ENCODE measurements around the gene TNFSF9. TPM values are rescaled to one million over a fixed set of nuclear protein-coding genes. Genes with fewer than 3 reads are reported as not detected.
"Not testable (repeated sequence)": the region's sequence is repeated elsewhere in the genome, so short reads cannot be mapped to it uniquely, and the experiment has no call there.

TNFSF9 gene
- total RNA-seq, 3 donors from 2014 or later (not counting 1 experiment from before 2014, with no cell fraction given): 3.3 to 6.0 (median 5.6) TPM

GRCh38 chr19:6540918-6541689, 10.3 kb downstream of the TNFSF9 start:
- H3K9me3 Mint-ChIP-seq: no peaks in the 10 kb centered on the region
- H3K27me3 ChIP-seq (ENCODE audit: control insufficient read depth, insufficient read depth, low read length): no peaks in the 10 kb centered on the region
- peaks cover 26% of the 10 kb centered on the region for H3K4me1 ChIP-seq (ENCODE audit: control insufficient read depth, insufficient read depth, low read length)
- intact Hi-C loops (cut with micrococcal nuclease): no loop called here
- no peak overlapping the region for H3K27ac ChIP-seq (ENCODE audit: low read length)
- peaks cover 1 to 3% of the 10 kb centered on the region in 2 donors for H3K4me1 Mint-ChIP-seq
- TF ChIP-seq, protein P1, sequence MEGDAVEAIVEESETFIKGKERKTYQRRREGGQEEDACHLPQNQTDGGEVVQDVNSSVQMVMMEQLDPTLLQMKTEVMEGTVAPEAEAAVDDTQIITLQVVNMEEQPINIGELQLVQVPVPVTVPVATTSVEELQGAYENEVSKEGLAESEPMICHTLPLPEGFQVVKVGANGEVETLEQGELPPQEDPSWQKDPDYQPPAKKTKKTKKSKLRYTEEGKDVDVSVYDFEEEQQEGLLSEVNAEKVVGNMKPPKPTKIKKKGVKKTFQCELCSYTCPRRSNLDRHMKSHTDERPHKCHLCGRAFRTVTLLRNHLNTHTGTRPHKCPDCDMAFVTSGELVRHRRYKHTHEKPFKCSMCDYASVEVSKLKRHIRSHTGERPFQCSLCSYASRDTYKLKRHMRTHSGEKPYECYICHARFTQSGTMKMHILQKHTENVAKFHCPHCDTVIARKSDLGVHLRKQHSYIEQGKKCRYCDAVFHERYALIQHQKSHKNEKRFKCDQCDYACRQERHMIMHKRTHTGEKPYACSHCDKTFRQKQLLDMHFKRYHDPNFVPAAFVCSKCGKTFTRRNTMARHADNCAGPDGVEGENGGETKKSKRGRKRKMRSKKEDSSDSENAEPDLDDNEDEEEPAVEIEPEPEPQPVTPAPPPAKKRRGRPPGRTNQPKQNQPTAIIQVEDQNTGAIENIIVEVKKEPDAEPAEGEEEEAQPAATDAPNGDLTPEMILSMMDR (IDR thresholded peaks at IDR 0.05): no peak
- WGBS (ENCODE audit: insufficient coverage): 94% methylated on average over 11 of the region's 13 CpGs
- no peaks in the 10 kb centered on the region for H3K27me3 Mint-ChIP-seq (ENCODE audit: low read depth in 2 of 2)
- no peak for ATAC-seq
- no peaks in the 10 kb centered on the region for H3K9me3 ChIP-seq (ENCODE audit: control insufficient read depth, insufficient read depth, low read length)
- H3K4me3 ChIP-seq (ENCODE audit: low read length): no peak overlapping the region
- no peaks in the 10 kb centered on the region for H3K36me3 ChIP-seq (ENCODE audit: control insufficient read depth, insufficient read depth, low read length)
- no peak for DNase-seq
- no peak overlapping the region for H3K27ac Mint-ChIP-seq
- no peaks in the 10 kb centered on the region for H3K36me3 Mint-ChIP-seq
- no peak overlapping the region for H3K4me3 Mint-ChIP-seq

- H3K27me3 Mint-ChIP-seq (ENCODE audit: low read depth in 2 of 2): no peaks in the 10 kb centered on the region
Observed at GRCh38 chr19:6543866-6544347, 13.1 kb downstream of the TNFSF9 start.

DNA sequence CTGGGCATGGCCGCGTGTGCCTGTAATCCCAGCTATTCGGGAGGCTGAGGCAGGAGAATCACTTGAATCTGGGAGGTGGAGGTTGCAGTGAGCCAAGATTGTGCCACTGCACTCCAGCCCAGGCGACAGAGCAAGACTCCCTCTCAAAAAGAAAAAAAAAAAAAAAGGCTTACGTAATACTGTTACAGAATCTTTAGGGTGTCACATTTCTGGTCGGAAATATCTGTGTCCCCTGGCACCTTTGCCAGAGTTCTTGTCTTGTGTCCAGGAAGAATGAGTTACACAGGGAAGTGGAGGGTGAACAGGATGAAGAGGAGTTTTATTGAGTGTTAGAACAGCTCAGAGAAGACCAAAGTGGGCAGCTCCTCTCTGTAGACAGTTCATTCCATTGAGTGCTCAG, 19.9 kb downstream of the TNFSF9 start:
- H3K4me3 ChIP-seq (ENCODE audit: low read length); H3K27ac ChIP-seq (ENCODE audit: low read length); H3K36me3 ChIP-seq (ENCODE audit: control insufficient read depth, insufficient read depth, low read length); ATAC-seq; intact Hi-C loops (cut with micrococcal nuclease); H3K27ac Mint-ChIP-seq; H3K4me1 Mint-ChIP-seq; H3K27me3 Mint-ChIP-seq (ENCODE audit: low read depth in 2 of 2); H3K27me3 ChIP-seq (ENCODE audit: control insufficient read depth, insufficient read depth, low read length); DNase-seq; H3K9me3 ChIP-seq (ENCODE audit: control insufficient read depth, insufficient read depth, low read length); H3K4me3 Mint-ChIP-seq; H3K36me3 Mint-ChIP-seq; H3K9me3 Mint-ChIP-seq: not testable (repeated sequence)
- H3K4me1 ChIP-seq (ENCODE audit: control insufficient read depth, insufficient read depth, low read length): peaks cover 15% of the 10 kb centered on the region
- WGBS (ENCODE audit: insufficient coverage): 95% methylated on average over 6 of the region's 6 CpGs

More at GRCh38 chr19:6543866-6544347, 13.1 kb downstream of the TNFSF9 start:
- H3K4me3 ChIP-seq (ENCODE audit: low read length): no peak overlapping the region
- no peaks in the 10 kb centered on the region for H3K36me3 Mint-ChIP-seq
- no peaks in the 10 kb centered on the region for H3K36me3 ChIP-seq (ENCODE audit: control insufficient read depth, insufficient read depth, low read length)
- DNase-seq (peak in 1 of 2 donors; percentile 56), ATAC-seq (peak; percentile 26 to 75 (median 39))
- WGBS (ENCODE audit: insufficient coverage): 52% methylated on average over 11 of the region's 11 CpGs
- H3K4me1 ChIP-seq (ENCODE audit: control insufficient read depth, insufficient read depth, low read length): peaks cover 5% of the 10 kb centered on the region
- H3K9me3 Mint-ChIP-seq: no peaks in the 10 kb centered on the region
- H3K27ac Mint-ChIP-seq: peak overlapping the region in 1 of 2 donors; percentile 26
- no peaks in the 10 kb centered on the region for H3K9me3 ChIP-seq (ENCODE audit: control insufficient read depth, insufficient read depth, low read length)
- H3K4me3 Mint-ChIP-seq: peak overlapping the region; percentile 17
- TF ChIP-seq, protein P1 (IDR thresholded peaks at IDR 0.05): no peak
- intact Hi-C loops (cut with micrococcal nuclease): no loop called here
- H3K4me1 Mint-ChIP-seq: peaks cover 0 to 6% of the 10 kb centered on the region in 2 donors
- no peaks in the 10 kb centered on the region for H3K27me3 ChIP-seq (ENCODE audit: control insufficient read depth, insufficient read depth, low read length)
- H3K27ac ChIP-seq (ENCODE audit: low read length): no peak overlapping the region

GRCh38 chr19:6551091-6551490, 20.3 kb downstream of the TNFSF9 start:
- DNase-seq (no peak), ATAC-seq (no peak)
- Histone ChIP-seq H3K9me3 (ENCODE audit: control insufficient read depth, insufficient read depth, low read length) (no peaks in the 10 kb centered on the region), H3K4me3 (ENCODE audit: low read length) (no peak overlapping the region), H3K36me3 (ENCODE audit: control insufficient read depth, insufficient read depth, low read length) (no peaks in the 10 kb centered on the region), H3K4me1 (ENCODE audit: control insufficient read depth, insufficient read depth, low read length) (peaks cover 15% of the 10 kb centered on the region), H3K27me3 (ENCODE audit: control insufficient read depth, insufficient read depth, low read length) (no peaks in the 10 kb centered on the region), H3K27ac (ENCODE audit: low read length) (no peak overlapping the region)
- 96% methylated on average over 3 of the region's 3 CpGs for whole genome bisulfite sequencing (ENCODE audit: insufficient coverage)
- H3K27me3 Mint-ChIP-seq (ENCODE audit: low read depth in 2 of 2): no peaks in the 10 kb centered on the region
- no peak overlapping the region for H3K27ac Mint-ChIP-seq
- H3K9me3 Mint-ChIP-seq: no peaks in the 10 kb centered on the region
- H3K4me3 Mint-ChIP-seq: no peak overlapping the region
- TF ChIP-seq, protein P1 (IDR thresholded peaks at IDR 0.05): no peak
- intact Hi-C loops (cut with micrococcal nuclease): no loop called here
- peaks cover 0 to 6% of the 10 kb centered on the region in 2 donors for H3K4me1 Mint-ChIP-seq
- no peaks in the 10 kb centered on the region for H3K36me3 Mint-ChIP-seq
